Stimulated activated naive CD8-positive, alpha-beta T cell treated with anti-CD3 and anti-CD28 coated beads, Interleukin-15, Interleukin-2, amounts not matched to agents 100 U/mL and 50 U/mL, for 24 hours (primary cell): ENCODE data around the gene TMC8.

Source experiments
- ATAC-seq: fragments of 150-1000 bp; cut with Tn5 transposase; one replicate; pipeline ENCODE4 v1.10.0; 2021
- DNase-seq: peaks from one replicate; pipeline ENCODE4 v3.0.0; 2021

TMC8 gene

GRCh38 chr17:78180083-78180482, 49.5 kb downstream of the TMC8 start:
- ATAC-seq (no peak), DNase-seq (no peak)

- ATAC-seq (no peak), DNase-seq (no peak)
Measured at GRCh38 chr17:78180508-78180907, 49.9 kb downstream of the TMC8 start.

- no peak for ATAC-seq
- no peak for DNase-seq
Measured at GRCh38 chr17:78182504-78182903, 51.9 kb downstream of the TMC8 start.

DNA sequence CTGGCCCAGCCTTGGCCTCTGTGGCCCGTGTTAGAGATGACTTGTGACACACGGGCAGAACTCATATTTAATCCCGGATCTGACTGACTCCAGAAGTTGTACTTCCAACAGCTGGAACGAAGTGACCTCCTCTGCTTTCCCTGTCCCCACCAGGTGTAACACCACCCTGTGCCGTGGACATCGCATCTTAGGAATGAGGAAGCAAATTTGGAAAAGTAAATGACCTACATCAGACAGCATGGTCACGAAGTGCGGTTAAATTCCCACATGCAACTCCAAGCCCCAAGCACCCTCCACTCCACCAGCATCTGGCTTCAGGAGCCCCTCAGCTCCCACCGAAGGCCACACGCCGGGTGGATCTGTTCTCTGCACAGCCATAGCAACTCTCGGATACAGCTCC, 53.3 kb downstream of the TMC8 start:
- ATAC-seq (no peak), DNase-seq (no peak)

GRCh38 chr17:78184351-78184750, 53.8 kb downstream of the TMC8 start:
- DNase-seq (no peak), ATAC-seq (no peak)

GRCh38 chr17:78184868-78185267, 54.3 kb downstream of the TMC8 start:
- ATAC-seq, result no peak
- DNase-seq, result no peak

DNA sequence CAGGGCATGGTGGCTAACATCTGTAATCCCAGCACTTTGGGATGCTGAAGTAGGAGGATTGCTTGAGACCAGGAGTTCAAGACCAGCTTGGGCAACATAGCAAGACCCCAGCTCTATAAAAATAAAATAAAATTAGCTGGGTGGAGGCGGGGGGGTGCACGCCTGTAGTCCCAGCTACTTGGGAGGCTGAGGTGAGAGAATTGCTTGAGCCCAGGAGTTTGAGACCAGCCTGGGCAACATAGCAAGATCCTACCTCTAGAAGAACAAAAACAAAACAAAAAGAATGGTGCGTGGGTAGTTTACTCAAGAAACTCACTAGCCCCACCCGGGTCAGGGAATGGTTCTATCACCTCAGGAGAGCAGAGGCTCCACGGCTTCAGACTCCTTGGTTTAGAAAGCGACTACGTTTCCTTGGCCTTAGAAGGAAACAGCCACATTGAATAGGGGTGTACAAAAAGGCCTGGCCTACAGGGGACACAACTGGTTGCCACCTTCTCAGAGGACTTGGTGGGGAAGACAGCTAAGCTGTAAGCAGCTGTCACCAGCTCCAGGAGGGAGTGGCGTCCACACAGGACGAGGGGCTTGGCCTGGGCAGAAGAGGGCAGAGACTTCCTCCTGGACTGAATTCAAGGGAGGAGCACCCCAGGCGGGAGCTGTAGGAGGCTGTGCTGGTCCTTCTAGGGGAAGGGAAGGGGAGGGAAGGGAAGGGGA, 55.6 kb downstream of the TMC8 start:
- DNase-seq, result no peak
- ATAC-seq, result no peak

DNA sequence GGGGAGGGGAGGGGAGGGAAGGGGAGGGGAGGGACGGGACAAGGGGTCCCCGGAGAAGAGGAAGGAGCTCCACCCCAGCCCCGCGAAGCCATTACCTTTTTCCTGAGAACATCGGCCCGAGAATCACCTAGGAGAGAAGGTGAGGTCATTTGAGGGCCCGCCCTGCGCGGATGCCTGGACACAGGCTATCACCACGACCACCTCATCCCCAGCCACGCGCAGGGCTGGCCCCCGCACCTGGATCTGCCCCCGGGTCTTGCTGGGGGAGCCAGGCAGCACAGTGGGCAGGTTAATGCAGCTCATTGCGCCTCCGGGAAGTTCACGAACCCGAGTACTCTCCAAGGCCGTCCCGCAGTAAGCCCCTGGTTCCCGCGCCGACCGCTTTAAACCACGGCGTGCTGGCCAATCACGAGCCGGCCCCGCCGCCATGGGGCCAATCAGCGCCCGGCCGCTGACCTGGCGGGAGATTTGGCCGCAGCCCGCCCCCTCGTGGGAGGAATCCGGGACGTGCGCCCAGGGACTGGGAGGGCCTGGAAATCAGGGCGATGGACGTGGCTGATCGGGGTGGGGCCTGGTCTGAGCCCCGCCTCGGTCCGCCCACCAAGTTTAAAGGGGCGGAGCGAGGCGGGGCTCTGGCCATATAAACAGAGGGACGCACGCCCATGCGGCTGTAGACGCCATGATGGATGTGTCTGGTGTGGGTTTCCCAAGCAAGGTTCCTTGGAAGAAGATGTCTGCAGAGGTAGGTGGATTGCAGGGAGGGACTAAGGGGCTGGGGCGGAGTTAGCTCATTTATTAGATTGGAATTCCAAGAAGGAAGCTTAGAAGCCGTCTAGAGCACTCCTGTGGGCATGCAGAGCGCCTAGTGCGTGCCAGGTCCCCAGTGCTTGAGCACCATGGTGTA, 56.4 kb downstream of the TMC8 start, which contains the start of the genes AFMID and TK1:
Gene AFMID, plus strand, starts transcription at position 671 of the 904 bp plus-strand sequence. Its CDS starts 9 bp downstream, at position 680.
Gene TK1, minus strand, starts transcription at position 361 of the 904 bp plus-strand sequence. Its CDS starts 58 bp downstream, at position 303.
- DNase-seq (peak; percentile 99), ATAC-seq (peak; percentile 98)
